Vagina (tissue), 2 donors: ENCODE measurements around the gene SNX6. TPM values are rescaled to one million over a fixed set of nuclear protein-coding genes. Genes with fewer than 3 reads are reported as not detected.
A peak's percentile ranks its signal among the peaks of the same experiment; 100 is the strongest.

Experiments used
- DNase-seq, 2 donors: peaks; one replicate each; pipeline ENCODE4 v3.0.0-alpha.2; 2017; ENCODE audit errors: extremely low spot score in 2 of 2
- H3K27ac ChIP-seq: fragments of 200-600 bp; sonication (generic); one replicate; pipeline ENCODE4 v1.5.1; 2019
- H3K27me3 ChIP-seq: fragments of 200-600 bp; sonication (generic); one replicate; pipeline ENCODE4 v1.5.1; 2019
- H3K36me3 ChIP-seq, 2 donors: fragments of 200-600 bp; sonication (generic); one replicate each; pipeline ENCODE4 v1.5.1; 2017 to 2019
- H3K4me1 ChIP-seq: fragments of 200-600 bp; sonication (generic); one replicate; pipeline ENCODE4 v1.5.1; 2019
- H3K4me3 ChIP-seq, 2 donors: fragments of 200-600 bp; sonication (generic); 1 replicate in 1 of 2; 2 replicates in 1 of 2; pipeline ENCODE4 v1.5.1; 2016 to 2019
- H3K9me3 ChIP-seq: fragments of 200-600 bp; sonication (generic); one replicate; pipeline ENCODE4 v1.5.1; 2019
- CTCF ChIP-seq, 3 experiments: fragments of 450-650 bp in 2 of 3; fragments of 200-600 bp in 1 of 3; sonication (generic) in 1 of 3; IDR thresholded peaks; one replicate each; pipeline ENCODE4 v1.5.1; 2017 to 2019; ENCODE audit warnings: antibody characterized with exemption in 3 of 3, mild to moderate bottlenecking in 2 of 3, moderate library complexity in 2 of 3
- POLR2A ChIP-seq, 2 donors: fragments of 450-650 bp; IDR thresholded peaks; one replicate each; pipeline ENCODE4 v1.6.1; 2017; ENCODE audit warnings: antibody characterized with exemption in 2 of 2, mild to moderate bottlenecking in 2 of 2, moderate library complexity in 2 of 2
- POLR2AphosphoS5 ChIP-seq, 2 donors: sonication (generic); formaldehyde crosslinking; IDR thresholded peaks; one replicate each; pipeline ENCODE4 v1.9.0; 2017; ENCODE audit warnings: antibody characterized with exemption in 2 of 2, mild to moderate bottlenecking in 2 of 2, low read depth in 1 of 2; ENCODE audit not compliant: insufficient read depth in 1 of 2
- intact Hi-C: fragments of 100-400 bp; cut with DNase I; formaldehyde crosslinking; loops from one replicate; pipeline ENCODE4 v1.15.1; 2023
- total RNA-seq: library from RNA; depleted of rRNA; stranded (reverse); fragments of >200 nt; gene quantifications from one replicate; pipeline ENCODE4 v1.2.3, GENCODE V29; 2016

Gene SNX6
- total RNA-seq, 1 donor from 2014 or later: 46.4 TPM

- TF ChIP-seq POLR2A (IDR thresholded peaks at IDR 0.05): no peak
- no peak for TF ChIP-seq CTCF (IDR thresholded peaks at IDR 0.05)
- no peak for TF ChIP-seq POLR2AphosphoS5 (IDR thresholded peaks at IDR 0.05; ENCODE audit: insufficient read depth in 1 of 2, low read depth in 1 of 2)
- Histone ChIP-seq H3K27ac (no peak overlapping the region), H3K4me1 (peaks cover 7% of the 10 kb centered on the region), H3K4me3 (no peak overlapping the region), H3K36me3 (no peaks in the 10 kb centered on the region), H3K9me3 (no peaks in the 10 kb centered on the region), H3K27me3 (no peaks in the 10 kb centered on the region)
- DNase-seq: no peak
- intact Hi-C loops: no loop called here
These were observed 3.8 kb upstream of the SNX6 start for GRCh38 chr14:34633742-34634141.

GRCh38 chr14:34632411-34632978 lies 2.5 kb upstream of the SNX6 start:
- intact Hi-C loops: no loop called here
- no peak for DNase-seq
- TF ChIP-seq POLR2AphosphoS5 (IDR thresholded peaks at IDR 0.05; ENCODE audit: insufficient read depth in 1 of 2, low read depth in 1 of 2): no peak
- TF ChIP-seq CTCF (IDR thresholded peaks at IDR 0.05): no peak
- TF ChIP-seq POLR2A (IDR thresholded peaks at IDR 0.05): no peak

GRCh38 chr14:34629344-34629656 lies 648 bp downstream of the SNX6 start:
- intact Hi-C loops: no loop called here
- H3K27ac ChIP-seq: peak overlapping the region; percentile 98
- no peak for TF ChIP-seq POLR2AphosphoS5 (IDR thresholded peaks at IDR 0.05; ENCODE audit: insufficient read depth in 1 of 2, low read depth in 1 of 2)
- H3K9me3 ChIP-seq: no peaks in the 10 kb centered on the region
- H3K4me3 ChIP-seq: peak overlapping the region; percentile 92 to 97
- no peaks in the 10 kb centered on the region for H3K27me3 ChIP-seq
- H3K36me3 ChIP-seq: no peaks in the 10 kb centered on the region
- DNase-seq: no peak
- H3K4me1 ChIP-seq: peaks cover 26% of the 10 kb centered on the region

More at GRCh38 chr14:34632411-34632978, 2.5 kb upstream of the SNX6 start:
- H3K4me3 ChIP-seq: no peak overlapping the region
- no peaks in the 10 kb centered on the region for H3K36me3 ChIP-seq
- H3K27ac ChIP-seq: no peak overlapping the region
- no peaks in the 10 kb centered on the region for H3K9me3 ChIP-seq
- peaks cover 19% of the 10 kb centered on the region for H3K4me1 ChIP-seq
- no peaks in the 10 kb centered on the region for H3K27me3 ChIP-seq

GRCh38 chr14:34628681-34629135 lies 1.2 kb downstream of the SNX6 start:
- Histone ChIP-seq H3K27me3 (no peaks in the 10 kb centered on the region), H3K4me1 (peaks cover 26% of the 10 kb centered on the region), H3K4me3 (peak overlapping the region; percentile 92 to 97), H3K9me3 (no peaks in the 10 kb centered on the region), H3K27ac (peak overlapping the region; percentile 98), H3K36me3 (no peaks in the 10 kb centered on the region)
- intact Hi-C loops: no loop called here
- no peak for DNase-seq
- TF ChIP-seq POLR2A (IDR thresholded peaks at IDR 0.05) (no peak), POLR2AphosphoS5 (IDR thresholded peaks at IDR 0.05; ENCODE audit: insufficient read depth in 1 of 2, low read depth in 1 of 2) (no peak), CTCF (IDR thresholded peaks at IDR 0.05) (no peak)

- Histone ChIP-seq H3K4me3 (no peak overlapping the region), H3K36me3 (peaks cover 0 to 13% of the 10 kb centered on the region in 2 donors), H3K27me3 (no peaks in the 10 kb centered on the region), H3K27ac (no peak overlapping the region), H3K4me1 (peaks cover 32% of the 10 kb centered on the region), H3K9me3 (no peaks in the 10 kb centered on the region)
- TF ChIP-seq POLR2A (IDR thresholded peaks at IDR 0.05): no peak
- DNase-seq: no peak
- intact Hi-C loops: no loop called here
These were observed 6.4 kb downstream of the SNX6 start for GRCh38 chr14:34623506-34623905.

GRCh38 chr14:34620839-34621238 lies 9.1 kb downstream of the SNX6 start:
- H3K4me1 ChIP-seq: peaks cover 15% of the 10 kb centered on the region

More at GRCh38 chr14:34620839-34621238, 9.1 kb downstream of the SNX6 start:
- Histone ChIP-seq H3K27me3 (no peaks in the 10 kb centered on the region), H3K9me3 (no peaks in the 10 kb centered on the region), H3K36me3 (peaks cover 0 to 13% of the 10 kb centered on the region in 2 donors), H3K4me3 (no peak overlapping the region), H3K27ac (no peak overlapping the region)
- no peak for DNase-seq
- TF ChIP-seq CTCF (IDR thresholded peaks at IDR 0.05) (no peak), POLR2AphosphoS5 (IDR thresholded peaks at IDR 0.05; ENCODE audit: insufficient read depth in 1 of 2, low read depth in 1 of 2) (no peak), POLR2A (IDR thresholded peaks at IDR 0.05) (no peak)
- intact Hi-C loops: no loop called here
